GM23248 (cell line): ENCODE measurements around the gene LPIN1. TPM values are rescaled to one million over a fixed set of nuclear protein-coding genes. Genes with fewer than 3 reads are reported as not detected.

ENCODE experiments used
- DNase-seq: peaks from one replicate; pipeline ENCODE4 v3.0.0-alpha.2; 2015
- H2AFZ ChIP-seq: fragments of 200-600 bp; sonication (generic); 2 replicates; pipeline ENCODE4 v1.6.1; 2016; ENCODE audit warnings: antibody characterized with exemption
- H3F3A ChIP-seq: fragments of 200-600 bp; sonication (generic); 2 replicates; pipeline ENCODE4 v1.6.1; 2016; ENCODE audit warnings: mild to moderate bottlenecking, antibody characterized with exemption, mixed run types; ENCODE audit not compliant: insufficient read depth
- H3K27ac ChIP-seq: fragments of 200-600 bp; sonication (generic); 2 replicates; pipeline ENCODE4 v1.5.1; 2016; ENCODE audit warnings: mild to moderate bottlenecking
- H3K27me3 ChIP-seq: fragments of 200-600 bp; sonication (generic); replicated peaks from 2 replicates; pipeline ENCODE4 v1.6.1; 2016; ENCODE audit warnings: mild to moderate bottlenecking; ENCODE audit not compliant: insufficient read depth
- H3K36me3 ChIP-seq: fragments of 200-600 bp; sonication (generic); 2 replicates; pipeline ENCODE4 v1.6.1; 2016; ENCODE audit warnings: low read depth, mild to moderate bottlenecking
- H3K4me1 ChIP-seq: fragments of 200-600 bp; sonication (generic); 2 replicates; pipeline ENCODE4 v1.6.1; 2016; ENCODE audit warnings: mild to moderate bottlenecking; ENCODE audit not compliant: insufficient read depth
- H3K4me2 ChIP-seq: fragments of 200-600 bp; sonication (generic); one replicate; pipeline ENCODE4 v1.6.1; 2016; ENCODE audit warnings: mild to moderate bottlenecking; ENCODE audit not compliant: unreplicated experiment
- H3K4me3 ChIP-seq: fragments of 200-600 bp; sonication (generic); 2 replicates; pipeline ENCODE4 v1.5.1; 2016; ENCODE audit warnings: mild to moderate bottlenecking
- H3K79me2 ChIP-seq: fragments of 200-600 bp; sonication (generic); 2 replicates; pipeline ENCODE4 v1.6.1; 2016; ENCODE audit warnings: mild to moderate bottlenecking; ENCODE audit not compliant: insufficient read depth
- H3K9ac ChIP-seq: fragments of 200-600 bp; sonication (generic); 2 replicates; pipeline ENCODE4 v1.6.1; 2016; ENCODE audit warnings: mild to moderate bottlenecking
- H3K9me2 ChIP-seq: fragments of 200-600 bp; sonication (generic); 2 replicates; pipeline ENCODE4 v1.6.1; 2016; ENCODE audit warnings: mixed run types, mild to moderate bottlenecking, moderate library complexity; ENCODE audit not compliant: insufficient read depth
- H3K9me3 ChIP-seq: fragments of 200-600 bp; sonication (generic); one replicate; pipeline ENCODE4 v1.6.1; 2017; ENCODE audit warnings: low read depth
- H4K20me1 ChIP-seq: fragments of 200-600 bp; sonication (generic); 2 replicates; pipeline ENCODE4 v1.6.0; 2016; ENCODE audit not compliant: insufficient read depth
- EZH2 ChIP-seq: fragments of 200-600 bp; sonication (generic); IDR thresholded peaks from 2 replicates; pipeline ENCODE4 v1.6.1; 2018; ENCODE audit warnings: antibody characterized with exemption, mild to moderate bottlenecking; ENCODE audit not compliant: insufficient read depth, poor library complexity, severe bottlenecking
- EZH2phosphoT487 ChIP-seq: fragments of 200-600 bp; sonication (generic); IDR thresholded peaks from 2 replicates; pipeline ENCODE4 v1.6.1; 2018; ENCODE audit warnings: antibody characterized with exemption, moderate library complexity, mild to moderate bottlenecking, low read depth; ENCODE audit not compliant: insufficient read depth
- WGBS, 2 experiments: methylation state at CpG; one replicate each; pipeline ENCODE4 v1.1.6; 2015 to 2017; ENCODE audit warnings: low lambda C conversion rate in 2 of 2, low coverage in 1 of 2; ENCODE audit errors: missing lambda C conversion rate in 2 of 2; 5-methylcytosine and 5-hydroxymethylcytosine counted together
- in situ Hi-C: fragments of 300-500 bp; cut with MboI; formaldehyde crosslinking; loops from 2 replicates; pipeline ENCODE4 v1.15.0; 2020
- polyA plus RNA-seq: library from polyadenylated mRNA; unstranded; fragments of >200 nt; fragmentation: Nextera tagmentation; extraction: Ambion mirVana; gene quantifications from 2 replicates; pipeline ENCODE4 v1.2.1, GENCODE V29; 2016
- total RNA-seq: library from RNA; depleted of rRNA; stranded (reverse); fragments of >200 nt; shearing (Covaris generic); gene quantifications from 2 replicates; pipeline ENCODE4 v1.2.3, GENCODE V29; 2014

Gene LPIN1
- total and polyA plus RNA-seq, 2 experiments from 2014 or later = 11.2 to 12.6 TPM

DNA sequence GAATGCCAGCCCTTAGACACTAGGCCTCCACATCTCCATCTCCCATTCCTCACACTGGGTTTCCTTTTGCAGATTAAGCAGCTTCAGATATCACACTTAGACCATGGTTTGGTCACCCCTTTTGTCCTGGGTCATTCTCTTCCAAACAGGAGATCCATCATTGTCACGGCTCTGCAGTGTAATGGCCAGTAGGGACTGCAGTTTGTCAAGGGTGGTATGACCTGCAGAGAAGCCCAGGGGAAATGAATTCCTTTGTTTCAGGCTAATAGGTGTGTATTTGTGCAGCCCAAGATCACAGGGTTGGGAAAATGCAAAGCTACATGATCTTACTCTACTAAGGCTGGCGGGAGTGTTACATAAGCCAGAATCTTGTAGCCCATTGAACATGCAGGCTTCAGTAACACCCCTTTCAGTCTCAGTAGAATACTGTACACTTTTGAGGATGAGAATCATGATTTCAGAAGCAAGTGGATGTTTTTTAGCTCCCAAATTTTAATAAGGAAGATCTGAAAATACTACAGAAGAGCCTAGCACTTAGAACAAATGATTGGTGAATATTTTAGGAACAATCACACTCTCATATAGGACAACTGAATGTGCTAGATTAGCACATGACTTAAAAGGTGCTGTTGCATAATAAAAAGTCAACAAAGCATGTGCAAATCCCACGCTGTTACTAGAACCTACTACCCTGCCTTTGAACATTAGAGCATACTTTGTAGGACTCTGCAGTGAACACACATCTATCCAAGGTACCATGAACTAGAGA is 24.0 kb upstream of the LPIN1 start:
- WGBS, 2 experiments = 74 to 76% methylated on average over 3 of the region's 3 CpGs
- peaks cover 54% of the 10 kb centered on the region for H3K27me3 ChIP-seq
- no peak overlapping the region for H3K4me2 ChIP-seq
- no peaks in the 10 kb centered on the region for H3K9me3 ChIP-seq
- DNase-seq = no peak
- no peak overlapping the region for H3K9ac ChIP-seq
- no peaks in the 10 kb centered on the region for H3K36me3 ChIP-seq
- H2AFZ ChIP-seq = no peak overlapping the region
- no peaks in the 10 kb centered on the region for H3K79me2 ChIP-seq
- in situ Hi-C loops = no loop called here
- no peaks in the 10 kb centered on the region for H3K9me2 ChIP-seq
- H3K27ac ChIP-seq = no peak overlapping the region
- H3K4me1 ChIP-seq = no peaks in the 10 kb centered on the region
- no peaks in the 10 kb centered on the region for H3F3A ChIP-seq
- TF ChIP-seq EZH2 = no peak
- no peak for TF ChIP-seq EZH2phosphoT487
- H3K4me3 ChIP-seq = no peak overlapping the region
- no peaks in the 10 kb centered on the region for H4K20me1 ChIP-seq

DNA sequence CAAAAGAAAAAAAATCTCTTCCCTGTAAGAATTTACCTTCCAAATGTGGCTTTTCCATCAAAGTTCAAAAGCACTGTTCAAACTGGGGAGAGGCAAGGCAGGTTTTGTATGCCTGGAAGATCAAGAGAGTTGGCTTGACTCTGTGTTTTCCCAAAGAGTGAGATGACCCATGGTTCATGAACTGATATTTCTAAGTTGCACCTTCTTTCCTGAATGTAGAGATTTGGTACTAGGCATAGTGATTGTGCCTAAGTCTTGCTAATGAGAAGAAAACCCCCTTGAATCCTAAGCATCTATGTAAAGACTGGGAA is 23.4 kb upstream of the LPIN1 start:
- Histone ChIP-seq H3K79me2 (no peaks in the 10 kb centered on the region), H3F3A (no peaks in the 10 kb centered on the region), H3K4me1 (no peaks in the 10 kb centered on the region), H3K4me3 (no peak overlapping the region), H4K20me1 (no peaks in the 10 kb centered on the region), H2AFZ (no peak overlapping the region), H3K27me3 (peaks cover 58% of the 10 kb centered on the region), H3K9ac (no peak overlapping the region), H3K36me3 (no peaks in the 10 kb centered on the region), H3K9me3 (no peaks in the 10 kb centered on the region), H3K4me2 (no peak overlapping the region), H3K27ac (no peak overlapping the region), H3K9me2 (no peaks in the 10 kb centered on the region)
- TF ChIP-seq EZH2 (no peak), EZH2phosphoT487 (no peak)
- no peak for DNase-seq
- in situ Hi-C loops = no loop called here

DNA sequence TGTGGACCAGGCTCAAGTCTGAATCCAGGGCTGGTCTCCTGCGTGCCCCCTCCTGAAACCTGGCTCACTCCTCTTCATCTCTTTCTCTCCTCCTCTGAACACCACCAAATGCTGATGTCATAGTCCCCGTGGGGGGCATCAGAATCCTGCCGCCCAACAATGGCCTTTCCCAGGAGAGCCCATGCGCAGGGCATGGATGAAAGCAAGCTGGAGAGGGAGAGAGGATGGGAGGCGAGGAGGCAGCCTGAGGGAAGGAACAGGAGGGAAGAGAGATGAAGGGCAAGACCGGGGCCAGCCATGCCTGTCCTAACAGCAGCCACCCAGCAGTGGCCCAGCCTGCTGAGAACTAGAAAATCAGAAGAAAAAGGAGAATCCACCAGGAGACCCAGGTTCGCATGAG is 22.3 kb upstream of the LPIN1 start:
- Histone ChIP-seq H3K27ac (no peak overlapping the region), H3K4me3 (no peak overlapping the region), H3K9me3 (no peaks in the 10 kb centered on the region), H3K4me1 (no peaks in the 10 kb centered on the region), H3K9me2 (no peaks in the 10 kb centered on the region), H3K9ac (no peak overlapping the region), H2AFZ (no peak overlapping the region), H3K36me3 (no peaks in the 10 kb centered on the region), H3F3A (no peaks in the 10 kb centered on the region), H4K20me1 (no peaks in the 10 kb centered on the region), H3K4me2 (no peak overlapping the region), H3K79me2 (no peaks in the 10 kb centered on the region), H3K27me3 (peaks cover 47% of the 10 kb centered on the region)
- whole genome bisulfite sequencing, 2 experiments = 70 to 77% methylated on average over 7 of the region's 7 CpGs
- in situ Hi-C loops = no loop called here
- TF ChIP-seq EZH2phosphoT487 (no peak), EZH2 (no peak)
- DNase-seq = no peak

DNA sequence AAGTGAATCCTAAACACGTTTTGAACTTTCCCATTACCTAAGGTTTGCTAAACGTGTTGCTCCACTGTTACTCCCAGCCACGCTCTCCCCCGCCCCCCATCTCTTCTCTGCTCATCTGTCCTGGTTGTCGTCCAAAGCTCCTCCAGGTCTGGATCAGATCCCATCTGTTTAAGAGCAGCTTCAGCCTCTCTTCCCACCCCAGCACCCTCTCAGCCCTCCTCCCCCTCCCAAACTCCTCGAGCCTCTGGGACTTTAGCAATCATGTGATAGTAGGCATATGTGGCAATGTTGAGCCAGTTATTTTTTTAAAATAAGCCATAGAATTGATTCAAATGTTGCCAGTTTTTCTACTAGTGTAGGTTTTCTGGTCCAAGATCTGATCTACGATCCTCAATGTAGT is 20.0 kb upstream of the LPIN1 start:
- Histone ChIP-seq H4K20me1 (no peaks in the 10 kb centered on the region), H3K9ac (no peak overlapping the region), H3K9me2 (no peaks in the 10 kb centered on the region), H3K27ac (no peak overlapping the region), H3K4me3 (no peak overlapping the region), H2AFZ (no peak overlapping the region), H3F3A (no peaks in the 10 kb centered on the region), H3K9me3 (no peaks in the 10 kb centered on the region), H3K4me2 (no peak overlapping the region), H3K27me3 (peaks cover 46% of the 10 kb centered on the region), H3K79me2 (no peaks in the 10 kb centered on the region), H3K36me3 (no peaks in the 10 kb centered on the region), H3K4me1 (no peaks in the 10 kb centered on the region)
- no peak for DNase-seq
- in situ Hi-C loops = no loop called here
- no peak for TF ChIP-seq EZH2
- no peak for TF ChIP-seq EZH2phosphoT487
- WGBS, 2 experiments = 23 to 27% methylated on average over 7 of the region's 7 CpGs
